HEK293 (cell line): ENCODE measurements around the gene RACK1.
A peak's percentile ranks its signal among the peaks of the same experiment; 100 is the strongest.

Experiments used
- BCL11A ChIP-seq: fragments of 450-650 bp; formaldehyde crosslinking; IDR thresholded peaks from 2 replicates; pipeline ENCODE4 v1.5.1; 2016; ENCODE audit warnings: low read depth, missing biosample characterization, missing genetic modification characterization
- GFI1B ChIP-seq: fragments of 450-650 bp; formaldehyde crosslinking; IDR thresholded peaks from 2 replicates; pipeline ENCODE4 v1.5.1; 2016; ENCODE audit warnings: missing biosample characterization, missing genetic modification characterization
- GLI4 ChIP-seq: fragments of 450-650 bp; formaldehyde crosslinking; IDR thresholded peaks from 2 replicates; pipeline ENCODE4 v1.5.1; 2016; ENCODE audit warnings: missing biosample characterization, missing genetic modification characterization
- KLF16 ChIP-seq: fragments of 450-650 bp; formaldehyde crosslinking; IDR thresholded peaks from 2 replicates; pipeline ENCODE4 v1.5.1; 2017; ENCODE audit warnings: missing biosample characterization, missing genetic modification characterization
- KLF9 ChIP-seq: fragments of 450-650 bp; formaldehyde crosslinking; IDR thresholded peaks from 2 replicates; pipeline ENCODE4 v1.5.1; 2016; ENCODE audit warnings: missing biosample characterization, missing genetic modification characterization, low read depth
- OVOL3 ChIP-seq: fragments of 450-650 bp; formaldehyde crosslinking; IDR thresholded peaks from 2 replicates; pipeline ENCODE4 v1.5.1; 2016; ENCODE audit warnings: missing biosample characterization, missing genetic modification characterization
- PRDM1 ChIP-seq: fragments of 450-650 bp; formaldehyde crosslinking; IDR thresholded peaks from 2 replicates; pipeline ENCODE4; 2016; ENCODE audit warnings: missing biosample characterization, missing genetic modification characterization
- ZNF16 ChIP-seq: fragments of 450-650 bp; formaldehyde crosslinking; IDR thresholded peaks from 2 replicates; pipeline ENCODE4 v1.5.1; 2016; ENCODE audit warnings: low read depth, missing biosample characterization, missing genetic modification characterization
- ZNF169 ChIP-seq: fragments of 450-650 bp; formaldehyde crosslinking; IDR thresholded peaks from 2 replicates; pipeline ENCODE4 v1.5.1; 2016; ENCODE audit warnings: missing biosample characterization, missing genetic modification characterization
- ZNF175 ChIP-seq: fragments of 450-650 bp; formaldehyde crosslinking; IDR thresholded peaks from 2 replicates; pipeline ENCODE4 v1.5.1; 2016; ENCODE audit warnings: missing biosample characterization, missing genetic modification characterization
- ZNF350 ChIP-seq: fragments of 450-650 bp; formaldehyde crosslinking; IDR thresholded peaks from 2 replicates; pipeline ENCODE4 v1.5.0; 2017; ENCODE audit warnings: missing biosample characterization, mild to moderate bottlenecking, missing genetic modification characterization
- ZNF423 ChIP-seq: fragments of 450-650 bp; formaldehyde crosslinking; IDR thresholded peaks from 2 replicates; pipeline ENCODE4 v1.5.1; 2016; ENCODE audit warnings: missing biosample characterization, missing genetic modification characterization
- ZNF426 ChIP-seq: fragments of 450-650 bp; formaldehyde crosslinking; IDR thresholded peaks from 2 replicates; pipeline ENCODE4 v1.5.1; 2017; ENCODE audit warnings: missing biosample characterization, missing genetic modification characterization, mild to moderate bottlenecking, inconsistent platforms, moderate library complexity
- ZNF48 ChIP-seq: fragments of 450-650 bp; formaldehyde crosslinking; IDR thresholded peaks from 2 replicates; pipeline ENCODE4 v1.5.1; 2016; ENCODE audit warnings: missing biosample characterization, missing genetic modification characterization
- ZNF610 ChIP-seq: fragments of 450-650 bp; formaldehyde crosslinking; IDR thresholded peaks from 2 replicates; pipeline ENCODE4 v1.5.1; 2016; ENCODE audit warnings: missing biosample characterization, missing genetic modification characterization, borderline replicate concordance
- ZNF654 ChIP-seq: fragments of 450-650 bp; formaldehyde crosslinking; IDR thresholded peaks from 2 replicates; pipeline ENCODE4 v1.5.1; 2016; ENCODE audit warnings: low read depth, missing biosample characterization, missing genetic modification characterization
- ZNF830 ChIP-seq: fragments of 450-650 bp; IDR thresholded peaks from 2 replicates; pipeline ENCODE4 v1.5.0; 2018; ENCODE audit warnings: missing biosample characterization, missing genetic modification characterization, low read depth, mild to moderate bottlenecking, moderate library complexity
- ZSCAN30 ChIP-seq: fragments of 450-650 bp; IDR thresholded peaks from 2 replicates; pipeline ENCODE4 v1.5.1; 2018; ENCODE audit warnings: missing biosample characterization, mild to moderate bottlenecking, missing genetic modification characterization, moderate library complexity
- TF ChIP-seq, protein P1 (sequence below): fragments of 450-650 bp; formaldehyde crosslinking; conservative IDR thresholded peaks from 2 replicates; pipeline ENCODE4 v1.5.1; 2016; ENCODE audit warnings: low read depth, missing biosample characterization, missing genetic modification characterization
- TF ChIP-seq, protein P2 (sequence below): fragments of 450-650 bp; formaldehyde crosslinking; IDR thresholded peaks from 2 replicates; pipeline ENCODE4 v1.5.1; 2016; ENCODE audit warnings: missing biosample characterization, missing genetic modification characterization
- TF ChIP-seq, protein P3 (sequence below): fragments of 450-650 bp; formaldehyde crosslinking; IDR thresholded peaks from 2 replicates; pipeline ENCODE4 v1.5.1; 2017; ENCODE audit warnings: missing biosample characterization, mild to moderate bottlenecking, missing genetic modification characterization, moderate library complexity
- TF ChIP-seq, protein P4 (sequence below): fragments of 450-650 bp; formaldehyde crosslinking; IDR thresholded peaks from 2 replicates; pipeline ENCODE4 v1.5.1; 2017; ENCODE audit warnings: missing biosample characterization, missing genetic modification characterization
- TF ChIP-seq, protein P5 (sequence below): fragments of 450-650 bp; formaldehyde crosslinking; IDR thresholded peaks from 2 replicates; pipeline ENCODE4 v1.5.1; 2017; ENCODE audit warnings: missing biosample characterization, missing genetic modification characterization
- TF ChIP-seq, protein P6 (sequence below): fragments of 450-650 bp; formaldehyde crosslinking; IDR thresholded peaks from 2 replicates; pipeline ENCODE4 v1.5.1; 2016; ENCODE audit warnings: missing biosample characterization, missing genetic modification characterization
- TF ChIP-seq, protein P7 (sequence below): fragments of 450-650 bp; formaldehyde crosslinking; IDR thresholded peaks from 2 replicates; pipeline ENCODE4 v1.5.1; 2017; ENCODE audit warnings: missing biosample characterization, missing genetic modification characterization
- TF ChIP-seq, protein P8 (sequence below): fragments of 450-650 bp; formaldehyde crosslinking; IDR thresholded peaks from 2 replicates; pipeline ENCODE4 v1.5.1; 2016; ENCODE audit warnings: missing biosample characterization, missing genetic modification characterization, low read depth

Gene RACK1

DNA sequence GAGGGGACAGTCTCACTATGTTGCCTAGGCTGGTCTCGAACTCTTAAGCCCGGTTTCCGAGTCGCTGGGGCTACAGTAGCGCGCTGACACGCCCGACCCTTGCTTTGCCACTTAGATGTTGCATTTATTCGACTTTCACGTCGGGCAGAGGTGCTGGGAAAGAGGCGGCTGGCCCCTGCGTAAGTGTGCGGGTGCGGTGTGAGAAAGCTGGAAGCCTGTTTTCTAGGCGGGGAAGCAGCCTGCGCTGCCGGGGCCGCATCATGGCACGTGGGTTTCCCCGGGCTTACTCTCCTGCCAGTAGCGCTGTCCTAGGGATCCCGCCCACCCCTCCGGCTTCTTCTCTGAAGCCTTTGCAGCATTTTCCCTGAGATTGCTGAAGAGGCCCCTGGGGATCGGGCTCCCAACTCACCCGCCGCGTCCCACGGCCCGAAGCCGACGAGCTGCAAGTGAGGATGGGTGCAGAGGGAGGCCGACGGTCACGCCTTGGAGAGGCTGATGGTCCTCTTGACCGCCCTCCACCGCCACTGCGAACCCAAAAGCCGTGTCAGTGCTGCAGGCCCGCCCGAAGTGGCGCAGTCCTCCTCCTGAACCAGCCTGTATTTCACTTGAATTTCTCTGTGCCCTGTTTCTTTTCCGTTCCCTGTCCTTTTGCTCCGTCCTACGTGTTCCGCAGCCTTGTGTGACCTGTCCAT lies 26.4 kb downstream of the RACK1 start (continued):
- TF ChIP-seq, protein P1, sequence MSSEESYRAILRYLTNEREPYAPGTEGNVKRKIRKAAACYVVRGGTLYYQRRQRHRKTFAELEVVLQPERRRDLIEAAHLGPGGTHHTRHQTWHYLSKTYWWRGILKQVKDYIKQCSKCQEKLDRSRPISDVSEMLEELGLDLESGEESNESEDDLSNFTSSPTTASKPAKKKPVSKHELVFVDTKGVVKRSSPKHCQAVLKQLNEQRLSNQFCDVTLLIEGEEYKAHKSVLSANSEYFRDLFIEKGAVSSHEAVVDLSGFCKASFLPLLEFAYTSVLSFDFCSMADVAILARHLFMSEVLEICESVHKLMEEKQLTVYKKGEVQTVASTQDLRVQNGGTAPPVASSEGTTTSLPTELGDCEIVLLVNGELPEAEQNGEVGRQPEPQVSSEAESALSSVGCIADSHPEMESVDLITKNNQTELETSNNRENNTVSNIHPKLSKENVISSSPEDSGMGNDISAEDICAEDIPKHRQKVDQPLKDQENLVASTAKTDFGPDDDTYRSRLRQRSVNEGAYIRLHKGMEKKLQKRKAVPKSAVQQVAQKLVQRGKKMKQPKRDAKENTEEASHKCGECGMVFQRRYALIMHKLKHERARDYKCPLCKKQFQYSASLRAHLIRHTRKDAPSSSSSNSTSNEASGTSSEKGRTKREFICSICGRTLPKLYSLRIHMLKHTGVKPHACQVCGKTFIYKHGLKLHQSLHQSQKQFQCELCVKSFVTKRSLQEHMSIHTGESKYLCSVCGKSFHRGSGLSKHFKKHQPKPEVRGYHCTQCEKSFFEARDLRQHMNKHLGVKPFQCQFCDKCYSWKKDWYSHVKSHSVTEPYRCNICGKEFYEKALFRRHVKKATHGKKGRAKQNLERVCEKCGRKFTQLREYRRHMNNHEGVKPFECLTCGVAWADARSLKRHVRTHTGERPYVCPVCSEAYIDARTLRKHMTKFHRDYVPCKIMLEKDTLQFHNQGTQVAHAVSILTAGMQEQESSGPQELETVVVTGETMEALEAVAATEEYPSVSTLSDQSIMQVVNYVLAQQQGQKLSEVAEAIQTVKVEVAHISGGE (tag by site-specific recombination): no peak
- peak; percentile 72 for TF ChIP-seq PRDM1 (tag by site-specific recombination)
- TF ChIP-seq, protein P2, sequence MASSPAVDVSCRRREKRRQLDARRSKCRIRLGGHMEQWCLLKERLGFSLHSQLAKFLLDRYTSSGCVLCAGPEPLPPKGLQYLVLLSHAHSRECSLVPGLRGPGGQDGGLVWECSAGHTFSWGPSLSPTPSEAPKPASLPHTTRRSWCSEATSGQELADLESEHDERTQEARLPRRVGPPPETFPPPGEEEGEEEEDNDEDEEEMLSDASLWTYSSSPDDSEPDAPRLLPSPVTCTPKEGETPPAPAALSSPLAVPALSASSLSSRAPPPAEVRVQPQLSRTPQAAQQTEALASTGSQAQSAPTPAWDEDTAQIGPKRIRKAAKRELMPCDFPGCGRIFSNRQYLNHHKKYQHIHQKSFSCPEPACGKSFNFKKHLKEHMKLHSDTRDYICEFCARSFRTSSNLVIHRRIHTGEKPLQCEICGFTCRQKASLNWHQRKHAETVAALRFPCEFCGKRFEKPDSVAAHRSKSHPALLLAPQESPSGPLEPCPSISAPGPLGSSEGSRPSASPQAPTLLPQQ (tag by site-specific recombination): no peak
- TF ChIP-seq, protein P3, sequence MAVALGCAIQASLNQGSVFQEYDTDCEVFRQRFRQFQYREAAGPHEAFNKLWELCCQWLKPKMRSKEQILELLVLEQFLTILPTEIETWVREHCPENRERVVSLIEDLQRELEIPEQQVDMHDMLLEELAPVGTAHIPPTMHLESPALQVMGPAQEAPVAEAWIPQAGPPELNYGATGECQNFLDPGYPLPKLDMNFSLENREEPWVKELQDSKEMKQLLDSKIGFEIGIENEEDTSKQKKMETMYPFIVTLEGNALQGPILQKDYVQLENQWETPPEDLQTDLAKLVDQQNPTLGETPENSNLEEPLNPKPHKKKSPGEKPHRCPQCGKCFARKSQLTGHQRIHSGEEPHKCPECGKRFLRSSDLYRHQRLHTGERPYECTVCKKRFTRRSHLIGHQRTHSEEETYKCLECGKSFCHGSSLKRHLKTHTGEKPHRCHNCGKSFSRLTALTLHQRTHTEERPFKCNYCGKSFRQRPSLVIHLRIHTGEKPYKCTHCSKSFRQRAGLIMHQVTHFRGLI (tag by site-specific recombination): peak; percentile 64; the same call in 1 of the 2 replicates
- peak; percentile 71 for TF ChIP-seq KLF9 (tag by site-specific recombination)
- TF ChIP-seq GLI4 (tag by site-specific recombination): no peak
- no peak for TF ChIP-seq GFI1B (tag by site-specific recombination)
- TF ChIP-seq ZNF610 (tag by site-specific recombination): no peak
- no peak for TF ChIP-seq ZNF350 (tag by site-specific recombination)
- TF ChIP-seq ZNF48 (tag by site-specific recombination): no peak
- no peak for TF ChIP-seq ZNF169 (tag by site-specific recombination)
- peak; percentile 70; the same call in 1 of the 2 replicates for TF ChIP-seq ZSCAN30 (tag by site-specific recombination)
- TF ChIP-seq, protein P4, sequence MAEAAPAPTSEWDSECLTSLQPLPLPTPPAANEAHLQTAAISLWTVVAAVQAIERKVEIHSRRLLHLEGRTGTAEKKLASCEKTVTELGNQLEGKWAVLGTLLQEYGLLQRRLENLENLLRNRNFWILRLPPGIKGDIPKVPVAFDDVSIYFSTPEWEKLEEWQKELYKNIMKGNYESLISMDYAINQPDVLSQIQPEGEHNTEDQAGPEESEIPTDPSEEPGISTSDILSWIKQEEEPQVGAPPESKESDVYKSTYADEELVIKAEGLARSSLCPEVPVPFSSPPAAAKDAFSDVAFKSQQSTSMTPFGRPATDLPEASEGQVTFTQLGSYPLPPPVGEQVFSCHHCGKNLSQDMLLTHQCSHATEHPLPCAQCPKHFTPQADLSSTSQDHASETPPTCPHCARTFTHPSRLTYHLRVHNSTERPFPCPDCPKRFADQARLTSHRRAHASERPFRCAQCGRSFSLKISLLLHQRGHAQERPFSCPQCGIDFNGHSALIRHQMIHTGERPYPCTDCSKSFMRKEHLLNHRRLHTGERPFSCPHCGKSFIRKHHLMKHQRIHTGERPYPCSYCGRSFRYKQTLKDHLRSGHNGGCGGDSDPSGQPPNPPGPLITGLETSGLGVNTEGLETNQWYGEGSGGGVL: peak; percentile 14; the same call in 1 of the 2 replicates
- no peak for TF ChIP-seq ZNF830
- TF ChIP-seq, protein P5, sequence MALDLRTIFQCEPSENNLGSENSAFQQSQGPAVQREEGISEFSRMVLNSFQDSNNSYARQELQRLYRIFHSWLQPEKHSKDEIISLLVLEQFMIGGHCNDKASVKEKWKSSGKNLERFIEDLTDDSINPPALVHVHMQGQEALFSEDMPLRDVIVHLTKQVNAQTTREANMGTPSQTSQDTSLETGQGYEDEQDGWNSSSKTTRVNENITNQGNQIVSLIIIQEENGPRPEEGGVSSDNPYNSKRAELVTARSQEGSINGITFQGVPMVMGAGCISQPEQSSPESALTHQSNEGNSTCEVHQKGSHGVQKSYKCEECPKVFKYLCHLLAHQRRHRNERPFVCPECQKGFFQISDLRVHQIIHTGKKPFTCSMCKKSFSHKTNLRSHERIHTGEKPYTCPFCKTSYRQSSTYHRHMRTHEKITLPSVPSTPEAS (tag by site-specific recombination): no peak
- no peak for TF ChIP-seq ZNF654 (tag by site-specific recombination)
- TF ChIP-seq, protein P6, sequence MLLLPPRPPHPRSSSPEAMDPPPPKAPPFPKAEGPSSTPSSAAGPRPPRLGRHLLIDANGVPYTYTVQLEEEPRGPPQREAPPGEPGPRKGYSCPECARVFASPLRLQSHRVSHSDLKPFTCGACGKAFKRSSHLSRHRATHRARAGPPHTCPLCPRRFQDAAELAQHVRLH (tag by site-specific recombination): no peak
- TF ChIP-seq KLF16 (tag by site-specific recombination): no peak
- TF ChIP-seq ZNF426: no peak
- TF ChIP-seq ZNF175 (tag by site-specific recombination): no peak
- no peak for TF ChIP-seq ZNF16
- TF ChIP-seq BCL11A: peak; percentile 72; the same call in 1 of the 2 replicates
- TF ChIP-seq, protein P7, sequence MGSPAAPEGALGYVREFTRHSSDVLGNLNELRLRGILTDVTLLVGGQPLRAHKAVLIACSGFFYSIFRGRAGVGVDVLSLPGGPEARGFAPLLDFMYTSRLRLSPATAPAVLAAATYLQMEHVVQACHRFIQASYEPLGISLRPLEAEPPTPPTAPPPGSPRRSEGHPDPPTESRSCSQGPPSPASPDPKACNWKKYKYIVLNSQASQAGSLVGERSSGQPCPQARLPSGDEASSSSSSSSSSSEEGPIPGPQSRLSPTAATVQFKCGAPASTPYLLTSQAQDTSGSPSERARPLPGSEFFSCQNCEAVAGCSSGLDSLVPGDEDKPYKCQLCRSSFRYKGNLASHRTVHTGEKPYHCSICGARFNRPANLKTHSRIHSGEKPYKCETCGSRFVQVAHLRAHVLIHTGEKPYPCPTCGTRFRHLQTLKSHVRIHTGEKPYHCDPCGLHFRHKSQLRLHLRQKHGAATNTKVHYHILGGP: no peak
- peak; percentile 46; the same call in 1 of the 2 replicates for TF ChIP-seq ZNF423 (tag by site-specific recombination)
- TF ChIP-seq, protein P8, sequence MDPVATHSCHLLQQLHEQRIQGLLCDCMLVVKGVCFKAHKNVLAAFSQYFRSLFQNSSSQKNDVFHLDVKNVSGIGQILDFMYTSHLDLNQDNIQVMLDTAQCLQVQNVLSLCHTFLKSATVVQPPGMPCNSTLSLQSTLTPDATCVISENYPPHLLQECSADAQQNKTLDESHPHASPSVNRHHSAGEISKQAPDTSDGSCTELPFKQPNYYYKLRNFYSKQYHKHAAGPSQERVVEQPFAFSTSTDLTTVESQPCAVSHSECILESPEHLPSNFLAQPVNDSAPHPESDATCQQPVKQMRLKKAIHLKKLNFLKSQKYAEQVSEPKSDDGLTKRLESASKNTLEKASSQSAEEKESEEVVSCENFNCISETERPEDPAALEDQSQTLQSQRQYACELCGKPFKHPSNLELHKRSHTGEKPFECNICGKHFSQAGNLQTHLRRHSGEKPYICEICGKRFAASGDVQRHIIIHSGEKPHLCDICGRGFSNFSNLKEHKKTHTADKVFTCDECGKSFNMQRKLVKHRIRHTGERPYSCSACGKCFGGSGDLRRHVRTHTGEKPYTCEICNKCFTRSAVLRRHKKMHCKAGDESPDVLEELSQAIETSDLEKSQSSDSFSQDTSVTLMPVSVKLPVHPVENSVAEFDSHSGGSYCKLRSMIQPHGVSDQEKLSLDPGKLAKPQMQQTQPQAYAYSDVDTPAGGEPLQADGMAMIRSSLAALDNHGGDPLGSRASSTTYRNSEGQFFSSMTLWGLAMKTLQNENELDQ (tag by site-specific recombination): no peak
- TF ChIP-seq OVOL3 (tag by site-specific recombination): no peak
